Lower leg skin (tissue), 4 donors: Measurements from ENCODE around the gene APBA1. TPM values are rescaled to one million over a fixed set of nuclear protein-coding genes. Genes with fewer than 3 reads are reported as not detected.
"Not testable (repeated sequence)": the region's sequence is repeated elsewhere in the genome, so short reads cannot be mapped to it uniquely, and the experiment has no call there.

Source experiments
- DNase-seq, 2 donors: peaks; one replicate each; pipeline ENCODE4 v3.0.0-alpha.2; 2019; ENCODE audit warnings: low spot score in 2 of 2
- H3K4me3 ChIP-seq: fragments of 200-600 bp; sonication (generic); 2 replicates; pipeline ENCODE4 v1.5.1; 2017; ENCODE audit warnings: mild to moderate bottlenecking, low read depth; ENCODE audit not compliant: poor library complexity, severe bottlenecking
- CTCF ChIP-seq, 3 donors: fragments of 450-650 bp; IDR thresholded peaks; one replicate each; pipeline ENCODE4 v1.5.1; 2016; ENCODE audit warnings: antibody characterized with exemption in 3 of 3, mild to moderate bottlenecking in 3 of 3, moderate library complexity in 2 of 3
- POLR2A ChIP-seq, 2 donors: fragments of 450-650 bp; IDR thresholded peaks; one replicate each; pipeline ENCODE4 v1.6.1; 2016 to 2017; ENCODE audit warnings: antibody characterized with exemption in 2 of 2, mild to moderate bottlenecking in 1 of 2, moderate library complexity in 1 of 2
- WGBS, 2 donors: methylation state at CpG; one replicate each; pipeline ENCODE4 v1.1.5; 2018; 5-methylcytosine and 5-hydroxymethylcytosine counted together
- intact Hi-C: fragments of 100-400 bp; cut with DNase I; formaldehyde crosslinking; loops from one replicate; pipeline ENCODE4 v1.15.0; 2023; ENCODE audit warnings: low total_unique reads
- total RNA-seq, 4 donors: library from RNA; depleted of rRNA; stranded (reverse); fragments of >200 nt; gene quantifications; one replicate each; pipeline ENCODE4 v1.1.0, GENCODE V29; 2016

The APBA1 gene
- total RNA-seq, 4 donors from 2014 or later, result 4.9 to 12.7 (median 8.7) TPM

GRCh38 chr9:69603656-69604055 is 68.5 kb downstream of the APBA1 start:
- no peak for DNase-seq
- intact Hi-C loops, result no loop called here
- TF ChIP-seq POLR2A (IDR thresholded peaks at IDR 0.05) (no peak), CTCF (IDR thresholded peaks at IDR 0.05) (no peak)
- 83 to 93% methylated on average over 5 of the region's 5 CpGs for WGBS, 2 donors
- no peak overlapping the region for H3K4me3 ChIP-seq

- DNase-seq, result no peak
- H3K4me3 ChIP-seq, result no peak overlapping the region
- no peak for TF ChIP-seq POLR2A (IDR thresholded peaks at IDR 0.05)
- no peak for TF ChIP-seq CTCF (IDR thresholded peaks at IDR 0.05)
- intact Hi-C loops, result no loop called here
- WGBS, 2 donors, result 76 to 81% methylated on average over 1 of the region's 1 CpG
These were observed 69.4 kb downstream of the APBA1 start for GRCh38 chr9:69602773-69603172.

- DNase-seq, result no peak
- no peak overlapping the region for H3K4me3 ChIP-seq
- intact Hi-C loops, result no loop called here
- 48 to 60% methylated on average over 1 of the region's 1 CpG for WGBS, 2 donors
- TF ChIP-seq POLR2A (IDR thresholded peaks at IDR 0.05), result no peak
These were observed 70.5 kb downstream of the APBA1 start for GRCh38 chr9:69601698-69602097.

GRCh38 chr9:69600314-69601047 is 71.7 kb downstream of the APBA1 start:
- WGBS, 2 donors, result 87 to 92% methylated on average over 7 of the region's 7 CpGs
- H3K4me3 ChIP-seq, result no peak overlapping the region
- intact Hi-C loops, result no loop called here
- TF ChIP-seq CTCF (IDR thresholded peaks at IDR 0.05), result no peak
- no peak for TF ChIP-seq POLR2A (IDR thresholded peaks at IDR 0.05)
- no peak for DNase-seq

GRCh38 chr9:69599232-69599971 is 72.8 kb downstream of the APBA1 start:
- H3K4me3 ChIP-seq, result no peak overlapping the region
- intact Hi-C loops, result no loop called here
- TF ChIP-seq CTCF (IDR thresholded peaks at IDR 0.05) (no peak), POLR2A (IDR thresholded peaks at IDR 0.05) (no peak)
- WGBS, 2 donors, result 85 to 88% methylated on average over 8 of the region's 8 CpGs
- no peak for DNase-seq

- intact Hi-C loops, result not testable (repeated sequence)
- WGBS, 2 donors, result 30 to 37% methylated on average over 1 of the region's 1 CpG
These were observed 75.3 kb downstream of the APBA1 start for GRCh38 chr9:69596906-69597305.

More at GRCh38 chr9:69596906-69597305, 75.3 kb downstream of the APBA1 start:
- DNase-seq, H3K4me3 ChIP-seq: not testable (repeated sequence)
